ENCODE measurements around the gene B3GALT4. TPM values are rescaled to one million over a fixed set of nuclear protein-coding genes. Genes with fewer than 3 reads are reported as not detected.
"Not testable (repeated sequence)": the region's sequence is repeated elsewhere in the genome, so short reads cannot be mapped to it uniquely, and the experiment has no call there.

The B3GALT4 gene
- polyA plus RNA-seq, 6 donors from 2014 or later = 18.3 to 31.6 (median 22.2) TPM

DNA sequence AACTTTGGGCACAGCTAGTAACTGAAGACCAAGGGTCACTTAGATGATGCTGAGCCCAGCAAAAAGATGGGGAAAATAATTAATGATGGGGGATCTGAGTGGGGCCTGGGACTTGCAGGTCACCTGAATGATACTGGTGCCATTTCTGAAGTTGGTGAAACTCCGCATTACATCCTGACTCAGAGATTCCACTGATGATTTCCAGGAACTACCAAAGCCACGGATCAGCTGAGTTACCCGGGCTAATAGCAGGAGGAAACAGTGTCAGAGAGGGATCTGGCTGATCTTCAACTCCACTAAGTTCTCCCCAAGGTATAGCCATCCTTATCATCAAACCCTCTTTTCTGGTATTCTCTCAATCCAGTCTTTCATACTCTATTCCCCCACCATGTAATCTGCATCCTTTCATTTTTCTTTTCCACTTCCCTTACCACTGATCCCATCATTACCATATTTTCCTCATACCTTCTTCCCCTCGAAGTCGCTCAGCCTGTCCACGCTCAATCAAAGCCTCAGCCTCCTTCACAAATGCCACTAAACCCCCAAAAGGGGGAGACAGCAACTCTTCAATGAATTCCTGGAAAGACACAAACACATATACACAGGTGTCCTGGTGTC, 25.4 kb upstream of the B3GALT4 start:
- H3K36me3 Mint-ChIP-seq = peaks cover 5 to 7% of the 10 kb centered on the region in 2 donors
- H3K9me3 Mint-ChIP-seq = no peaks in the 10 kb centered on the region
- H3K4me3 Mint-ChIP-seq = peak overlapping the region in 3 of 8 donors; percentile 35 to 71 (median 66)
- no peak for DNase-seq
- H3K27ac Mint-ChIP-seq = peak overlapping the region in 1 of 6 donors; percentile 74
- H3K4me1 Mint-ChIP-seq = peaks cover 20 to 40% (median 38%) of the 10 kb centered on the region in 3 donors
- no peak for ATAC-seq (ENCODE audit: low read depth in 2 of 2)
- peaks cover 0 to 3% (median 0%) of the 10 kb centered on the region in 3 donors for H3K27me3 Mint-ChIP-seq

DNA sequence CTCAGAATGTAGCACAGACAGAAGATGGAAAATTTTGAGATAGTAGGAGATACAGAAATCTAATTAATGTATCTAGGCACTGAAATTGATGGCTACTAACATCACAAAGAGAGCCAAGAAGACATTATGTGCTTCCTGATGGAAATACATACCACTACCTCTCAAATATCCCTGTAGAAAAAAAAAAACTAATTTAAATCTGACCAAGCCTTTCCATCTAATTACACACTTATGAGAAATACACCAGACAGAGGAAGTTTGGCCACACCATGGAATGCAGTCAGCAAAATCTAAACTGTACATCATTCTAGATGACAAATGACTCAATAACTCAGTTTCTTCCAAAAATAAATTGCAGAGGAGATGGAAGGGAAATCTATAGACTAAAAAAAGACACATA, 24.2 kb upstream of the B3GALT4 start:
- Mint-ChIP-seq H3K4me1 (peaks cover 20 to 40% (median 37%) of the 10 kb centered on the region in 3 donors), H3K9me3 (no peaks in the 10 kb centered on the region), H3K27ac (peak overlapping the region in 1 of 6 donors; percentile 71), H3K27me3 (no peaks in the 10 kb centered on the region), H3K4me3 (no peak overlapping the region), H3K36me3 (peaks cover 5 to 7% of the 10 kb centered on the region in 2 donors)
- DNase-seq (no peak), ATAC-seq (ENCODE audit: low read depth in 2 of 2) (no peak)

DNA sequence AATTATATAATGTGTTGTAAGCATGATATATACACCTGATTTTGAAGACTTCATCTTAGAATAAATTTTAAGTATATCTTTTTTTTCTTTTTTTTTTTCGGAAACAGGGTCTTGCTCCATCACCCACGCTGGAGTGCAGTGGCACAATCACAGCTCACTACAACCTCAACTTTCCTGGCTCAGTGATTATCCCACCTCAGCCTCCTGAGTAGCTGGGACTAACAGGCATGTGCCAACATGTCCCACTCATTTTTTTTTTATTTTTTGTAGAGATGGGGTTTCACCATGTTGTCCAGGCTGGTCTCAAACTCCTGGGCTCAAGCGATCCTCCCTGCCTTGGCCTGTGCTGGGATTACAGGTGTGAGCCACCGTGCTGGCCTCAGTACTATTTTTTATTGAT, 22.3 kb upstream of the B3GALT4 start:
- no peak for ATAC-seq (ENCODE audit: low read depth in 2 of 2)
- no peaks in the 10 kb centered on the region for H3K27me3 Mint-ChIP-seq
- H3K4me1 Mint-ChIP-seq = peaks cover 13 to 21% (median 19%) of the 10 kb centered on the region in 3 donors
- H3K27ac Mint-ChIP-seq = no peak overlapping the region
- no peaks in the 10 kb centered on the region for H3K9me3 Mint-ChIP-seq
- no peak for DNase-seq
- H3K36me3 Mint-ChIP-seq = peaks cover 5 to 7% of the 10 kb centered on the region in 2 donors
- H3K4me3 Mint-ChIP-seq = no peak overlapping the region

DNA sequence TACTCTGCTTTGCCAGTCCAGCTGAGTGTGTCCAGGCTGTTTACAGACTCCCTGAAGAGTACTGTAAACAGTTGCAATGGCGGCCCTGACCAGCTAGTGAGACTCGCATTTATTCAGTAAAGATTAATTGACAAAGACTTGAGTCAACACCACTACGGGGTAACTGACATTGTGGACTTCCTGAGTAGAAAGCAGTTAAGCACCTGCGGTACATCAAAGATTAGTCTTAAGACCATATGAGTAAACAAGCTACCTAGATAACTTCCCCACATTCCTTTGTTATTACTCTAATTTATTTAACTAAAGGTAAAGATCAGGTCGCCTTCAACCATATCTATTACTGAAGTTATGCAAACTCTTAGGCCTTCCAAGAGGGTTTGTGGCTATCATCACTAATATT, 17.9 kb upstream of the B3GALT4 start:
- Mint-ChIP-seq H3K9me3 (no peaks in the 10 kb centered on the region), H3K27me3 (no peaks in the 10 kb centered on the region), H3K27ac (no peak overlapping the region), H3K36me3 (peaks cover 0 to 7% of the 10 kb centered on the region in 2 donors), H3K4me1 (peaks cover 0 to 5% (median under 1%) of the 10 kb centered on the region in 3 donors), H3K4me3 (no peak overlapping the region)
- DNase-seq (no peak), ATAC-seq (ENCODE audit: low read depth in 2 of 2) (no peak)

DNA sequence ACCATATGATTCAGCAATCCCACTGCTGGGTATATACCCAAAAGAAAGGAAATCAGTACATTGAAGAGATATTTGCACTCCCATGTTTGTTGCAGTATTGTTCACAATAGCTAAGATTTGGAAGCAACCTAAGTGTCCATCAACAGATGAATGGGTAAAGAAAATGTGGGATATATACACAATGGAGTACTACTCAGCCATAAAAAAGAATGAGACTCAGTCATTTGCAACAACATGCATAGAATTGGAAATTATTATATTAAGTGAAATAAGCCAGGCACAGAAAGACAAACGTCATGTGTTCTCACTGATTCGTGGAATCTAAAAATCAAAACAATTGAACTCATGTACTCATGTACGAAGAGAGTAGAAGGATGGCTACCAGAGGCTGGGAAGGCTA, 14.4 kb upstream of the B3GALT4 start:
- Mint-ChIP-seq H3K27ac (peak overlapping the region in 2 of 6 donors; percentile 12 to 17), H3K36me3 (peaks cover 14 to 16% of the 10 kb centered on the region in 2 donors)
- DNase-seq; ATAC-seq (ENCODE audit: low read depth in 2 of 2); H3K27me3 Mint-ChIP-seq; H3K4me3 Mint-ChIP-seq; H3K9me3 Mint-ChIP-seq; H3K4me1 Mint-ChIP-seq: not testable (repeated sequence)

DNA sequence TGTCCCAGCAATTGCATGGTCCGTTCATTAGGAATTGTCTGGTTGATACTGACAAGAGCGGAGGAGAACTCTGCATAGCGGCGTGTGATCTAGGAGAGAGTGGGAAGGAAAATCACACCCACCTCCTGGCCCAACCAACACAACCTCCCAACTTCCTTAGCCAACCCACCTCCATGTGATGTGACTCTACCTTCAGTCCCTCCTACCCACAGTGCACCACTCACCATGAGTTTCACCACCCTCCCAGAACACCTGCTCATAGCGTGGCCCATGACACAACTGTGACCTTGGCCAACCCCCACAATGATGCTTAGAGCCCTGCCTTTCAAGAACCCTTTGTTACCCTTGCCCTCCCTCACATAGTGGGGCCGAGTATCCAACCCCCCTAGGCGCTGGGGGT, 12.9 kb upstream of the B3GALT4 start:
- Mint-ChIP-seq H3K4me3 (peak overlapping the region in 1 of 8 donors; percentile 78), H3K9me3 (no peaks in the 10 kb centered on the region), H3K27ac (peak overlapping the region in 2 of 6 donors; percentile 60 to 93), H3K4me1 (peaks cover 1 to 8% (median 5%) of the 10 kb centered on the region in 3 donors), H3K27me3 (no peaks in the 10 kb centered on the region), H3K36me3 (peaks cover 23 to 29% of the 10 kb centered on the region in 2 donors)
- ATAC-seq (ENCODE audit: low read depth in 2 of 2) (no peak), DNase-seq (no peak)

DNA sequence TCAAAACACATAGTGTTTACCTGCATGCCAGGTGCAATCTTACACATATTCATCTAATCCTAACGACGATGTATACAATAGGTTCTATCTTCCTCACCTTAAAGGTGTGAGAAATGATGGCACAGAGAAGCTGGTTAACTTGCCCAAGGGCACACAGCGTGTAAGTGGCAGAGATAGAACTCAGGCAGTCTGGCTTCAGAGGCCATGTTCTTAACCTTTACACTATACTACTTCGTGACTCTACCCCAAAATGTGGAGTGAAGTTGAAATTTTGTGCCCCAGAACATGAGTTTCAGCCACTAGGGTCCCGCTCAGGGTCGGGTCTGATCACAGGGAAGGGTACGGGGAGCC, 5.8 kb upstream of the B3GALT4 start:
- peaks cover 20 to 37% of the 10 kb centered on the region in 2 donors for H3K36me3 Mint-ChIP-seq

DNA sequence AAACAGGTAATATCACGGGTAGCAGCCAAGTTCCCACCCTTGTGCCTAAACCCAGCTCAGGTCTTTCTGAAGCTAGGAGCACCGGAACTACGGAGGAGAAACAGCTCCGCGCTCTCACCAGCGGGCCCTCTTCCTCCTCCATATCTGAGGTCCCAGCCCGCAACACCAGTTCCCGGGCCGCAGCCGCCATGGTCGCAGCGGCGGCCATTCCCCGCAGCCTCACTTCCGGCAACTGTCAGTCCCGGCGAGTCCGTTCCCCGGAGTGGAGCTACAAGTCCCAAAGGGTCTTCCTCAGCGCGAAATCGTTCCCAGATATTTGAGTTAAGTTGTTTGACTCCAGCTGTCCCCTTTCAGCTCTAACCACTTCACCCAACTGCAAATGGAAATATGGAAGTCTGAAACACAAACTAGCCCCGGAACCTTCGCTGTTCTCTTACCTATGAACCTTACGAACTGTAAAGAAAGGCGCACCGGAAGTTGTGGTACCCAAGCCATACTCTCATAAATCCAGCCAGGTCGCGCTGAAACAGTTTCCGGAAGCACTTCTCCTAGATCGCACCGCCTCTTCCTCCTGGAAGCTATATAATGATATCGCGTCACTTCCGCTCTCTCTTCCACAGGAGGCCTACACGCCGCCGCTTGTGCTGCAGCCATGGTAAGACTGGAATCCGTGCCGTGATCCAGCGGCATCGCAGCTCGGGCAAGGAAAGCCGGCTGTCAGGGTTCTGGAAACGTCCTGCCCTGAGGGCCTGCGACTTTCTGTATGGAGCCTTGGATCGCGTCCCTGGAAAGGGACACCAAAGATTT, 5.3 kb upstream of the B3GALT4 start, which contains the start of the genes RPS18 and VPS52:
RPS18 (plus strand) TSS at position 608 of the 807 bp plus-strand sequence; CDS start at position 653, 45 bp downstream.
VPS52 (minus strand) TSS at position 409 of the 807 bp plus-strand sequence; CDS start at position 208, 201 bp downstream.
- Mint-ChIP-seq H3K4me1 (peaks cover 51 to 70% (median 66%) of the 10 kb centered on the region in 3 donors), H3K27ac (peak within 1 kb of the TSS; percentile 96 to 99 (median 99)), H3K27me3 (no peaks in the 10 kb centered on the region), H3K4me3 (peak within 1 kb of the TSS; percentile 89 to 99 (median 98)), H3K36me3 (peaks cover 16 to 32% of the 10 kb centered on the region in 2 donors), H3K9me3 (no peaks in the 10 kb centered on the region)
- DNase-seq = peak; percentile 91
- peak; percentile 89 to 90 for ATAC-seq (ENCODE audit: low read depth in 2 of 2)

More for the DNA sequence above, 5.8 kb upstream of the B3GALT4 start:
- DNase-seq (no peak), ATAC-seq (ENCODE audit: low read depth in 2 of 2) (peak; percentile 23 to 36)
- H3K9me3 Mint-ChIP-seq = no peaks in the 10 kb centered on the region
- peak overlapping the region; percentile 96 to 99 (median 99) for H3K27ac Mint-ChIP-seq
- peak overlapping the region; percentile 89 to 99 (median 98) for H3K4me3 Mint-ChIP-seq
- no peaks in the 10 kb centered on the region for H3K27me3 Mint-ChIP-seq
- peaks cover 45 to 65% (median 60%) of the 10 kb centered on the region in 3 donors for H3K4me1 Mint-ChIP-seq

DNA sequence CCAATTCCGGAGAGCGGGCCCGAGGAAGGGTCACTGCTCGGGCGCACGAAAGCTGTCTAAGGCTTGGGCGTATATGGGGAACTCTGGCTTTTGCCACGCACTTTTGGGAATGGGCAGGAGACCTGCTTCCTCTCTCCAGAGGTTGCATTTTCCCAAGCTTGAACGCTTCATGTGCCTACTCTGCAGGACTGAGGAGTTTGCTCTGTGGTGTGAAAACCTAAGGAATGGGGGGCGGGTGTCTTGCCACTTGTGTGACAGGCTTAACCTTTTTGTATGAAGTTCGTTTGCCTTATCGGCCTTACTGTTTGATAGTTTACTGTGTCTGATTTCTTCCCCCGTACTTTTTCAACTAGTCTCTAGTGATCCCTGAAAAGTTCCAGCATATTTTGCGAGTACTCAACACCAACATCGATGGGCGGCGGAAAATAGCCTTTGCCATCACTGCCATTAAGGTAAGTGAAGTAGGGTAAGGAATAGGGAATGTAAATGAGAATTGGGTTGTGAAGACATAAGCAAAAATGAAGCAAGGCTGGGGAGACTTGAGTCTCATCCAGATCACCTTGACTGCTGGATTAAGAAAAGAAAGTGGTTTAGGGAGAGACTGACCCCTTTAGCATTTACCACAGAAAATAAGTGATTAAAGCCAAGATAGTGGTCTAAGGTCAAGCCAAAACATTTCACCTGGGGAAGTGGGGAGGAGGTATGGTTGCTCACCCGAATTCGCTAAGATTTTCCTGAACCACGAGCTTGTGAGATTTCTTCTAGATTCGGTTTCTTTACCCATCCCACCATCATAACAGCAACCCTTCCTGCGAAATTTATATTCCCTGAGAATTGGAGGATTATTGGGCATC, 4.4 kb upstream of the B3GALT4 start:
- DNase-seq (no peak), ATAC-seq (ENCODE audit: low read depth in 2 of 2) (peak in 1 of 2 donors; percentile 0)
- Mint-ChIP-seq H3K9me3 (no peaks in the 10 kb centered on the region), H3K27me3 (no peaks in the 10 kb centered on the region), H3K36me3 (peaks cover 11 to 23% of the 10 kb centered on the region in 2 donors), H3K4me3 (peak overlapping the region; percentile 89 to 99 (median 98)), H3K27ac (peak overlapping the region; percentile 96 to 99 (median 99)), H3K4me1 (peaks cover 54 to 71% (median 68%) of the 10 kb centered on the region in 3 donors)

DNA sequence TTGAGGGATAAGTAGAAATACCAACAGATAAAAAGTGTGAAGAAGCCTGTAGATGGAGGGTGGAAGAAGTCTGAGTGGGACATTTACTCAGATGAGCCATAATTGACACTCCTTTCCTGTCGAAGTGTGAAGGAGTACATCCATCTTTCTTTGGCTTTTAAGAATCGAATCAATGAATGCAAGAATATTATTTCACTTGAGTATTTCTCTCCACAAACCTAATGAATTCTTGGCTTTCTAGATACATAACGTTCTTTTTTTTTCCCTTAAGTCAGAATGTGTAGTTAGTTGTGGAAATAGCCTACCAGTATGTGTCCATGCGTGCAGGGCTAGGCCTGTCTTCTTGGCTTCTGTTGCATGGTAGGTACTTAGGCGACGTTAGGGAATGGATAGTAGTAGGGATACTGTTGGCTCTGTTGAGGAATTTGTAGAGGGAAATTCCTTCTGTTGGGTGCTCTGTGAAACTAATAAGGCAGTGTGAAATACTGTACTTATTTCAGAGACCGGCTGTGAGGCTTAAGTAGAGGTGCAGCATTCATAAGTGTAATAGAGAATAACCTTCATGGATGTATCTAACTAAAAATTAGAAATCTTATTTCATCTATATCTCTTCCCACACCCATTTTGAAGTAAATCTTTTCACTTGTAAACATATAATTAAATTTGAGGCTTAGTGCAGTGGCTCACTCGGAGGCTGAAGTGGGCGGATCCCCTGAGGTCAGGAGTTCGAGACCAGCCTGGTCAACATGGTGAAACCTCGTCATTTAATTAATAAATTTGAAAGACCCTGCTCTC, 3.6 kb upstream of the B3GALT4 start:
- peak overlapping the region; percentile 89 to 99 (median 98) for H3K4me3 Mint-ChIP-seq
- peak overlapping the region in 5 of 6 donors; percentile 96 to 99 (median 99) for H3K27ac Mint-ChIP-seq
- H3K9me3 Mint-ChIP-seq = no peaks in the 10 kb centered on the region
- peaks cover 4 to 15% of the 10 kb centered on the region in 2 donors for H3K36me3 Mint-ChIP-seq
- H3K27me3 Mint-ChIP-seq = no peaks in the 10 kb centered on the region
- peaks cover 61 to 77% (median 76%) of the 10 kb centered on the region in 3 donors for H3K4me1 Mint-ChIP-seq
- DNase-seq = no peak
- no peak for ATAC-seq (ENCODE audit: low read depth in 2 of 2)

DNA sequence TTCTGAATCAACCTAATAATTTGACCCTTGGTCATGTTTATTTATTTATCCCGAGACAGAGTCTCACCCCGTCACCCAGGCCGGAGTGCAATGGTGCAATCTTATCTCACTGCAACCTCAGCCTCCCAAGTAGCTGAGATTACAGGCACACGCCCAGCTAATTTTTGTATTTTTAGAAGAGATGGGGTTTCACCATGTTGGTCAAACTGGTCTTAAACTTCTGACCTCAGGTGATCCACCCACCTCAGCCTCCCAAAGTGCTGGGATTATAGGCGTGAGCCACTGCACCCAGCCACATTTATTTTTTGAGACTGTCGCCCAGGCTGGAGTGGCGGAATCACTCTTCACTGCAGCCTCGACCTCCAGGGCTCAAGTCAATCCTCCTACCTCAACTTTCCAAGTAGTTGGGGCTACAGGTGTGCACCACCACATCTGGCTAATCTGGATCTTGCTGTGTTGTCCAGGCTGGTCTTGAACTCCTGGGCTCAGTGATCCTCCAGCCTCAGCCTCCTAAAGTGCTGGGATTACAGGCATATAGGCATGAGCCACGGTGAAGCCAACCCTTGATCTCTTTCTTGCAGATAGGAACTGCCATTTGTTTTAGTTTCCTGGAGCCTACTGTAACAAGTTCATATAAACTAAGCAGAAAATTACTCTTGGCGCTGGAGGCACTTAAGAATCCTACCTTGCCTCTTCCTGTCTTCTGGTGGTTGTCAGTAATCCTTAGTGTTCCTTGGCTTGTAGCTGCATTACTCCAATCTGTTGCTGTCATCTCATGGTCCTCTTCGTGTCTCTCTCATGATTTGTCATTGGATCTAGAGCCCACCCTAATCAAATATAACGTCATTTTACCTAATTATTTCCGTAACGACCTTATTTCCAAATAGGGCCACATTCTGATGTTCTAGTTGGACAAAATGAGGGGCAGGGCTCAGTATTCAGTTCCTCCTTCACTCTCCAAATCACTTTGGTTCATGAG, 2.7 kb upstream of the B3GALT4 start:
- Mint-ChIP-seq H3K27ac (peak overlapping the region in 4 of 6 donors; percentile 36 to 99 (median 96)), H3K4me1 (peaks cover 62 to 85% (median 81%) of the 10 kb centered on the region in 3 donors), H3K4me3 (peak overlapping the region; percentile 26 to 99 (median 92)), H3K27me3 (no peaks in the 10 kb centered on the region), H3K9me3 (no peaks in the 10 kb centered on the region), H3K36me3 (peaks cover 4 to 8% of the 10 kb centered on the region in 2 donors)
- no peak for DNase-seq
- ATAC-seq (ENCODE audit: low read depth in 2 of 2) = no peak
